GM18870 (cell line): ENCODE results near the gene MEGF10.
"Not testable (repeated sequence)": the region's sequence is repeated elsewhere in the genome, so short reads cannot be mapped to it uniquely, and the experiment has no call there.

Experiments
- ATAC-seq: cut with Tn5 transposase; IDR thresholded peaks from one replicate; pipeline ENCODE4 v1.9.1; 2021; ENCODE audit warnings: moderate library complexity; ENCODE audit not compliant: unreplicated experiment

MEGF10 gene

DNA sequence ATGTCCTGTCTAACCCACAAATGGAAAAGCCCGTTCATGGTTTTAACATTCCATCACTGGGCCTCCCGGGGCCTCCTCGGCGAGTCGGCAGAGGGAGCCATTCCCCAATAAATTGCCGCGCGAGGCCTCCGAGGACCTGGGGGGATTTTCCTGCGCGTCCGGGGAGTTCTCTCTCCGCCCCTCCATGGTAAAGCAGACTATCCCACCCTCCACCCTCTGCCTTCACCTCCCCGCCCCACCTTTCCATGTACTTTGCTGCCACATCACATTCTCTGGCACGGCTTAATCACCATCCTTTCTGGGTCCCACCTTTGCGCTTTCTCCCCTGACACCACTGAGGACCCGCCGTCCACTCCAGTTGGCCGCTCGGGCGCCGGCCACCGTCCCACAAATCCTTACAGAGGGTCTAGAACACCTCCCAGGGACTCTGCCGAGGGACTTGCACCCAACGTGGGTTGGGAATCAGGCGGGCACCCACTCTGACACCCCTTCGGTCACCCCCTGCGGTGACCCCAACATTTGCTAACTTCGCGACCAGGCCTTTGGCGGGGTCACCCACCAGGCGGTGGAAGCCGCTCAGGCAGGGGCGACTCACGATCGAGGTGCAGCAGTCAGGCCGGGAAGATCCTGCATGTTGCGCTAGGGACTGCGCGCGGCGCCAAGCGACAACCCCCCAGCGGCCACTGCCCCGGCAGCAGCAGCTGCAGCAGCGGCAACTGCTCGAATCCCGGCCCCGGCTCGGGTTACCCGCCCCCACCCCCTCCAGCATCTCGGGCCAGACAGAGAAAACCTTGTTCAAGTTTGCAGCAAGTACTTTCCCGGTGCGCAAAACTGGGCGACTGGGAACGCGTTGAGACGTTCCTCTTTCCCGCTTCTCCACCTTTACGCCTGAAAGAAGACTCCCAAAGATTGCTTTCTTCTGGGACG is at the start of gene MEGF10:
TSS of gene MEGF10 (plus strand) at position 778 of the 927 bp plus-strand sequence. CDS start 40,513 bp downstream, outside the sequence.
- ATAC-seq: no peak

GRCh38 chr5:127243011-127243410 is 47.6 kb upstream of the MEGF10 start:
- no peak for ATAC-seq

DNA sequence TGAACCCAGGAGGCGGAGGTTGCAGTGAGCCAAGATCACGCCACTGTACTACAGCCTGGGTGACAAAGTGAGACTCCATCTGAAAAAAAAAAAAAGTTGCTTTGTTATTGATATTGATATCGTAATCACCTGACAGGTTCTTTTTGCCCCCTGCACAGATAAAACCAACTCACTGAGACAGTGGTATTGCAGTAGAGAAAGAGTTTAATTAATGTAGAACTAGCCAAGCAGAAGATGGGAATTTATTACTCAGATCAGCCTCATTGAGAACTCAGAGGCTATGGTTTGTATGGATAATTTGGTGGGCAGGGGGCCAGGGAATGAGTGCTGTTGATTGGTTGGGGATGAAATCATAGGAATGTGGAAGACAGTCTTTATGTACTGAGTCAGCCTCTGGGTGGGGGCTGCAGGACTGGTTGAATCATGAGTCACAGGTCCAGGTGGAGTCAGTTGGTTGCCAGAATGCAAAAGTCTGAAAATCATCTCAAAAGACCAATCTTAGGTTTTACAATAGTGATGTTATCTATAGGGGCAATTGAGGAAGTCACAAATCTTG is 35.8 kb upstream of the MEGF10 start:
- no peak for ATAC-seq

DNA sequence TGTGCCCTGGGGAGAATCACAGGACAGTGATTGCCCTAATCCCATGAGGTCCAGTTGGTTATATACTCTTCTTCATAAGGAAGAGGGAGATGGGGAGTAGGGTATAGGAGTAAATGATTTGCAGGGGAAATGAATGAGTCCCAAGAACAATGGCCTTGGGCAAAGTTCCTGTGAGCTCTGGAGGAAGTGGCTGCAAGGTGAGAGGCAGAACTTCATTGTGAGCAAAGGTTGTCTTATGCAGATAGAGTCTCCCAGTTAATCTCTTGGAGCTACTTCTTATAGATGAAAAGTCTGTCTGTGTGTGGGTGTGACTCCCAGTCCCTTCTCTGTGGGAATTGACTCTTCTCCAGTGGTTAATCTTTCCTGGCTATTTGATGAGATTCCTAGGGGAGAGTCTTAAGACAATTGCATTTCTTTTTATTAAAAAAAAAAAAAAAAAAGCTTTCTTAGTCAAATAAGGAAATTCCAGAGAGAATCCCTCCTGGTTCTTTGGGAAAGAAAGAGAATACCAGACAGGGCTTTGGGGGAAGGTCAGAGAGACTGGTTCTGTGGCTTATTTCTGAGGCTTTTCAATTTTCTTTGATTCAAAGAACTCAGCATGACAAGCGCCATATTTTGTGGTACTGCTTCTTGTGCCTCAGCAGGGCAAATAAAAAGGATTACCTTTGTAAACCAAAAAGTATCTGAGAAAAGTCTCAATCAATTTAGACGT is 33.6 kb upstream of the MEGF10 start:
- ATAC-seq: no peak

- no peak for ATAC-seq
Measured at GRCh38 chr5:127260686-127261085, 29.9 kb upstream of the MEGF10 start.

GRCh38 chr5:127265473-127265872 is 25.1 kb upstream of the MEGF10 start:
- not testable (repeated sequence) for ATAC-seq

DNA sequence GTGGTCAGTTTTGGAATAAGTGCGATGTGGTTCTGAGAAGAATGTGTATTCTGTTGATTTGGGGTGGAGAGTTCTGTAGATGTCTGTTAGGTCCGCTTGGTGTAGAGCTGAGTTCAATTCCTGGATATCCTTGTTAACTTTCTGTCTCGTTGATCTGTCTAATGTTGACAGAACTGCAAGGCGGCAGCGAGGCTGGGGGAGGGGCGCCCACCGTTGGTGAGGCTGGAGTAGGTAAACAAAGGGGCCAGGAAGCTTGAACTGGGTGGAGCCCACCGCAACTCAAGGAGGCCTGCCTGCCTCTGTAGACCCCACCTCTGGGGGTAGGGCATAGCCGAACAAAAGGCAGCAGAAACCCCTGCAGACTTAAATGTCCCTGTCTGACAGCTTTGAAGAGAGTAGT is 22.3 kb upstream of the MEGF10 start:
- not testable (repeated sequence) for ATAC-seq

- not testable (repeated sequence) for ATAC-seq
Measured at GRCh38 chr5:127270713-127271112, 19.9 kb upstream of the MEGF10 start.

GRCh38 chr5:127275641-127276193 is 14.9 kb upstream of the MEGF10 start:
- no peak for ATAC-seq

GRCh38 chr5:127280491-127281220 is 9.9 kb upstream of the MEGF10 start:
- ATAC-seq: no peak

DNA sequence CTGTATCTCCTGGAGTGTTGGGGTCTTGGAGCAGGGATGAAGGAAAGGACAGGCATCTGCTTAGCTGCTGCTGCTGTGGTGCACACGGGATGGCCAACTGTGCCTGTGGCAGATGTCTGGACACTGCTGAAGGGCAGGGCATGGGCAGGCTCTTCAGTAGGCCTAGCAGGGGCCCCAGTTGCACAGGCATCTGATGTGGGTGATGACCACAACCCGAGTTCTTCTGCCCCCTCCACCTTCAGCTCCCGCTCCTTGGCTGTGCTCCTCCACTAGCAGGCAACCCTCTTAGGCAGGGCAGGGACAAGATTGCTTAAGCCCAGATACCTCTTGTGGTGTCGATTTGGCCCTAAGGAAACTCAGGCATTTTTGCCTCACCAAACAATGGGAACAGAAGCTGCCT is 9.0 kb upstream of the MEGF10 start:
- ATAC-seq: no peak

- no peak for ATAC-seq
Measured at GRCh38 chr5:127288676-127289075, 1.9 kb upstream of the MEGF10 start.

- ATAC-seq: no peak
Measured at GRCh38 chr5:127290946-127291693, 524 bp downstream of the MEGF10 start.

DNA sequence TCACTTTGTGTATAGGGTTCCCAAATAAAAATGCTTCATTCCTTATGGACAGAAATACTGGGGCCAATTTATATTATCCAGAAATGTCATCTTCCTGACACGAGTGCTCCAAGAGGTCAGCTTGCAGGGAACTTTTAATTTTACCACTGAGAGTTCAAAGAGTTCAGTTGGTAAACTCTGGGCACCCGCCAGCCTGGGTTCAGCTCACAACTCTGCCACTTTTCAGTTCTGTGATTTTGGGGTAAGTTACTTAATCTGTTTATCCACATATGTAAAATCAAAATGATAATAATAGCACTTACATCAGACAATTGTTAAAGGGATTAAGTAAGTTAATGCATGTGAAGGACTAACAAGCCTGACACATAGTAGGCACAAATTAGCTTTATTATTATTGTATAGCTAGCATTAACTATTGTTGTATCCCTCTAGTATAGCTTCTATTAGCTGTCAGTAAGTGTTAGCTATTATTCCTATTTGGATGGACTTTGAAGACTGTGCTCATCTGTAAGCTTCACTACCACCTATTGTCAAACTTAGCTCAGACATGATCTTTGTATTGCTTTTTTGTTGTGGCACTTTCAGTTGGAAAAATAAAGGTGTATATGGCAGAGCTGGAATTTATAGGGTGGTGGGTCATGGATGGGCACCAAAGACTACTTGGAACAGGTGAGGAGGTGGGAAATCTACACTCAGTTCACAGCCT is 1.6 kb downstream of the MEGF10 start:
- ATAC-seq: no peak

DNA sequence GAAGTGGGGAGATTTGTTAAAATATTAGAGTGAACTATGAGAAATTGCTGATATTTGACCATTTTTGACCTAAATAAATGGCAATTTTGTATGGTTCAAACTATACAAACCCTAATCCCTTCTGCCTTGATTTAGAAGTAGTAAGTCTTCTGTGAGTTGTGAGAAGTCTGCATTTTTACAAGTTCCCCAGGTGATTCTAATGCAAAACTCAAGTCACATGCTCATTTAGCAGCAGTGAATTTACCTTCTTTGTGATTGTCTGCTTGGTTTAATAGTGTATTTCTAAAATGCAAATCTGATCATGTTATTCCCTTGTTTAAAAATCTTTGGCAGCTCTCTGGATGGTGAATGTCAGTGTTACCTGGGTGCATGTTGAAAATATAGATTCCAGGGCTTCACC is 2.8 kb downstream of the MEGF10 start:
- ATAC-seq: no peak

- ATAC-seq: no peak
Measured at GRCh38 chr5:127294829-127295228, 4.2 kb downstream of the MEGF10 start.

DNA sequence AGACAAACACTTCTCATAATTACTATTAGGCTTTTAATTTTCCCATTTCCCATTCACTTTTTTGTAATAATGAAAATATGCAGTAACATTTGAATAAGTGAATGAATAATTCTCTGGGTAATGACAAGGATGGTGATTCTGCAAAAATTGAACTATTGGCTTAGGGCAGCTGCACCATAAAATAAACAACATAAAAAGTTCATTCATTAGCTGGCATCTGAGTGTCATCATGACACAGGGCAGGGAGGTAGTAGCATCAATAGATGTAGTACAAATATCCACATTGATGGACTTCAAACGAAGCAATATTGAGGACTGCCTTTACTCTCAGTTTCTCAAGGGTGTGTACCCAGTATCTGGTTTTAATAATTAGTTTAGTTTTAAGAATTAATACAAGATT is 4.9 kb downstream of the MEGF10 start:
- no peak for ATAC-seq

DNA sequence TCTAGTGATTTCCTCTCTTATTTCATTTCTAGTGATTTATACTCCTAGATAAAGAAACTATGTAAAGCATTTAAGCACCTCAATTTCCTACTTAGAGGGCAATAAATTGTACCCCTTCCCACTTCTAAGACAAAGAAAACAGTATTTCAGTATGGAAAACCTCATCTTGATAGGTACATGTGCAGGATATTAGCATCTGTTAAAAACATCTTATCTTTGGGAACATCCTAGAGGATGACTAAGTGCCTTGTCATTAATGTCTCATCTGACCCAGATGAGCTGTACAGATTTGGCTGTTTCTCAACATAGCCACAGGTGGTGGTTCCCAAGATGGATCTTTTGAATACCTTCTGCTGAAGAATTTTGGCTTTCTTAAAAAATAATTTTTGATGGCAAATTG is 5.7 kb downstream of the MEGF10 start:
- no peak for ATAC-seq

DNA sequence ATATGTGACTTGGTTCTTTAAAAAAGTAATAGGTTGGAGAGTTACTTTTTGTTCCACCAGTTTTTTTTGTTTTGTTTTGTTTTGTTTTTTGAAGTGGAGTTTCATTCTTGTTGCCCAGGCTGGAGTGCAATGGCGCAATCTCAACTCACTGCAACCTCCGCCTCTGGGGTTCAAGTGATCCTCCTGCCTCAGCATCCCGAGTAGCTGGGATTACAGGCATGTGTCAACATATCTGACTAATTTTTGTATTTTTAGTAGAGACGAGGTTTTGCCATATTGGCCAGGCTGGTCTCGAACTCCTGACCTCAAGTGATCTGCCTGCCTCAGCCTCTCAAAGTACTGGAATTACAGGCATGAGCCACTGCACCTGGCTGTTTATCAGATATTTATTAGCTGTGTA is 6.3 kb downstream of the MEGF10 start:
- ATAC-seq: not testable (repeated sequence)
